ENCODE measurements around the gene MAGEA10. TPM values are rescaled to one million over a fixed set of nuclear protein-coding genes. Genes with fewer than 3 reads are reported as not detected.
"Not testable (repeated sequence)": the region's sequence is repeated elsewhere in the genome, so short reads cannot be mapped to it uniquely, and the experiment has no call there.

The MAGEA10 gene
- polyA plus RNA-seq (2013, experiment 1 of 4), result not detected
- not detected for polyA plus RNA-seq (2013, experiment 2 of 4)
- polyA plus RNA-seq (2013, experiment 3 of 4), result not detected
- polyA plus RNA-seq (2013, experiment 4 of 4), result not detected

DNA sequence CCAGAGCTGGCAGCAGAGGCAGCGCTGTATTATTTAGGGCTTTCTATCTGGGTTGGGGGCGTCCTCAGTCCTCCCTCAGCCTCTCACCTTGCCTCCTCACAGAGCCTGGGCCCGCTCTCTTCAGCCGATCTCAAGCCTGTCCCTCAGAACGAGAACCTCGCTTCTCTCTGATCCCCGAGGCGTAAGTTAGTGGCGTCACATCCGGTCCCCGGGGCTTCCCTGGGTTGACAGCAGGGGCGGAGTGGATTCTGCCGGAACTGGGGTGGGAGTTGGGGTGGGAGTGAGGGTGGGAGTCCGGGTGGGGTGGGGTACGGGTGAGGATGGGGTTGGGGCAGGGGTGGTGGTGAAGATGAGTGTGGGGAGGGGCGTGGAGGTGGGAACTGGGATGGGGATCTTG lies at the start of gene MAGEA10:
Gene MAGEA10, minus strand, starts transcription at position 190 of the 397 bp plus-strand sequence. CDS start 2,957 bp downstream, outside the sequence.
- no peaks in the 10 kb centered on the region for H3K36me3 ChIP-seq (ENCODE audit: control insufficient read depth, insufficient read depth, low read length)
- H3K4me1 ChIP-seq (ENCODE audit: control insufficient read depth, insufficient read depth, low read length), result no peaks in the 10 kb centered on the region

DNA sequence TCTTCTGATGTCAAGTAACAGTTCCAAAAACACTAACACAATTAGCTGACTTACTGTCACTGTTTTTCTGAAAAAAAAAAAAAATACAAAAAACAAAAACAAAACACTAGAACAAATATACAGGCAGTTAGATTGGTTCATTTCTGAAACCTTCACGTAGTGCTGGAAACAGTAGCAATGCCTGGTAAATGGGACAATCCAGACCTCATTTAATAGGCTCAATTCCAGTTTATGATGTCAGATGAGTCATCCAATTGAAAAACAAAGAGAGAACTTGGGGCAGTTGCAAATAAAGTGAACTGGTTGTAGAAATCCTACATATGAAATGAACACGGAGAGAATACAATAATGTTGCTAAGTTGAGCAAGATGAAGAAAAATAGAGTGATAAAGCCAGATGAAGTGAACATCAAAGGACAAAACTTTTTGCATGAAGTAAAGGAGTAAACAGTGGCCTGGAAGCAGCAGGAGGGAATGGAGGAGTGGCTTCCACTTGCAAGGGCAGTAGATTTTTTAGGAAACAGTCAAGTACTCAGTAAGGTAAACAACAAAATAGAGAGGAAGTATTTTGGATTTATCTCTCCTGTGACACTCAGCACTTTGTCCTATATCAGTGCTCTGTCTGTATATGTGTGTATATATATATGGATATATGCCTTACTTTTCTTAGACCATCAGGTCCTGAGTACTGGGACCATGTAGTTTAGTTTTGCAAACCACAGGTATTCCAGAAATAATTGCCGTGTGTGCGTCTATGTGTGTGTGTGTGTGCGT lies 39.3 kb upstream of the MAGEA10 start:
- H3K27me3 ChIP-seq (ENCODE audit: control insufficient read depth, insufficient read depth, low read length, poor library complexity, severe bottlenecking), result no peaks in the 10 kb centered on the region
- H3K36me3 ChIP-seq (ENCODE audit: control insufficient read depth, insufficient read depth, low read length), result no peaks in the 10 kb centered on the region
- H3K9me3 ChIP-seq (ENCODE audit: control insufficient read depth, low read length), result no peaks in the 10 kb centered on the region
- H3K4me1 ChIP-seq (ENCODE audit: control insufficient read depth, insufficient read depth, low read length), result no peaks in the 10 kb centered on the region
- H3K27ac ChIP-seq (ENCODE audit: insufficient read depth, low read depth, low read length, poor library complexity, severe bottlenecking), result no peak overlapping the region
- no peak overlapping the region for H3K4me3 ChIP-seq (ENCODE audit: insufficient read depth, low read depth, low read length)
- WGBS, 2 experiments, result 92 to 94% methylated on average over 4 to 5 of the region's 5 CpGs

More for the DNA sequence above, at the start of gene MAGEA10:
- Histone ChIP-seq H3K4me3 (ENCODE audit: insufficient read depth, low read depth, low read length) (no peak within 1 kb of the TSS), H3K27me3 (ENCODE audit: control insufficient read depth, insufficient read depth, low read length, poor library complexity, severe bottlenecking) (no peaks in the 10 kb centered on the region), H3K9me3 (ENCODE audit: control insufficient read depth, low read length) (no peaks in the 10 kb centered on the region), H3K27ac (ENCODE audit: insufficient read depth, low read depth, low read length, poor library complexity, severe bottlenecking) (no peak within 1 kb of the TSS)
- WGBS, 2 experiments, result 94 to 96% methylated on average over 11 to 15 of the region's 16 CpGs

DNA sequence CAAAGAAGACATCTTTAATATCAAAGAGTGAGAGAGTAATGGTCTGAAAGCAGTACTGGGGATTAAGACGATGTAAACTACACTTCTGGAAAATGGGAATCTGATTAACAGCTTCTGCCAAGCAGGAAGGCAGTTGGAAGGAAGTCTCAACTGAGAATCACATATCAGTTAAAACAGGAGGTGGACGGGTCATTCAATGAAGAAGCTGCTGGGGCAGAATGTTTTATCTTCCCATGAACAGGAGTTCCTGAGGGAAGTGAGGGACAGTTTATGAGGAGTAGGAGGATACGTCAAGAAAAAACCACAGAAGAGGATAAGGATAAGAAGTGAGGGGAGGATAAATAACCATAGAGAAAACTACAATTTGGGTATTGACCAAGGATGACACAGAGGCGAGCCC lies 38.7 kb upstream of the MAGEA10 start:
- H3K27ac ChIP-seq (ENCODE audit: insufficient read depth, low read depth, low read length, poor library complexity, severe bottlenecking), result no peak overlapping the region
- H3K27me3 ChIP-seq (ENCODE audit: control insufficient read depth, insufficient read depth, low read length, poor library complexity, severe bottlenecking), result no peaks in the 10 kb centered on the region
- WGBS, 2 experiments, result 94 to 96% methylated on average over 4 of the region's 4 CpGs
- no peak overlapping the region for H3K4me3 ChIP-seq (ENCODE audit: insufficient read depth, low read depth, low read length)
- H3K36me3 ChIP-seq (ENCODE audit: control insufficient read depth, insufficient read depth, low read length), result no peaks in the 10 kb centered on the region
- H3K4me1 ChIP-seq (ENCODE audit: control insufficient read depth, insufficient read depth, low read length), result no peaks in the 10 kb centered on the region
- H3K9me3 ChIP-seq (ENCODE audit: control insufficient read depth, low read length), result no peaks in the 10 kb centered on the region

DNA sequence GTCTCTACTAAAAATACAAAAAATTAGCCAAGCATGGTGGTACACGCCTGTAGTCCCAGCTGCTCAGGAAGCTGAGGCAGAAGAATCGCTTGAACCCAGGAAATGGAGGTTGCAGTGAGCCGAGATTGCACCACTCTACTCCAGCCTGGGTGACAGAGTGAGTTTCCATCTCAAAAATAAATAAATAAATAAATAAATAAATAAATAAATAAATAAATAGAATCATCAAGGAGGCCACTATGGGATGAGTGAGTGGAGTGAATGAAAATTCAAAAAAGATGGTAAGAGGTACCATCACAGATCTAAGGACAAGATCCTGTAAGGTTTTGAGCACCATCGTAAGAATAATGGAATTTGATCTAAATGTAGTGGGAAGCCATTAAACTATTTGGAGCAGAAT lies 37.5 kb upstream of the MAGEA10 start:
- not testable (repeated sequence) for H3K9me3 ChIP-seq (ENCODE audit: control insufficient read depth, low read length); H3K27ac ChIP-seq (ENCODE audit: insufficient read depth, low read depth, low read length, poor library complexity, severe bottlenecking); H3K36me3 ChIP-seq (ENCODE audit: control insufficient read depth, insufficient read depth, low read length); H3K27me3 ChIP-seq (ENCODE audit: control insufficient read depth, insufficient read depth, low read length, poor library complexity, severe bottlenecking); H3K4me1 ChIP-seq (ENCODE audit: control insufficient read depth, insufficient read depth, low read length); H3K4me3 ChIP-seq (ENCODE audit: insufficient read depth, low read depth, low read length)
- WGBS, 2 experiments, result 90 to 97% methylated on average over 2 to 3 of the region's 4 CpGs

DNA sequence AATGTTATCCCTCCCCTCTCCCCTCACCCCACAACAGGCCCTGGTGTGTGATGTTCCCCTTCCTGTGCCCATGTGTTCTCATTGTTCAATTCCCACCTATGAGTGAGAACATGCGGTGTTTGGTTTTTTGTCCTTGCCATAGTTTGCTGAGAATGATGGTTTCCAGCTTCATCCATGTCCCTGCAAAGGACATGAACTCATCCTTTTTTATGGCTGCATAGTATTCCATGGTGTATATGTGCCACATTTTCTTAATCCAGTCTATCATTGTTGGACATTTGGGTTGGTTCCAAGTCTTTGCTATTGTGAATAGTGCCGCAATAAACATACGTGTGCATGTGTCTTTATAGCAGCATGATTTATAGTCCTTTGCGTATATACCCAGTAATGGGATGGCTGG lies 35.5 kb upstream of the MAGEA10 start:
- no CpG with 5 or more reads among the region's 4 CpGs for WGBS, 2 experiments
- H3K4me1 ChIP-seq (ENCODE audit: control insufficient read depth, insufficient read depth, low read length); H3K4me3 ChIP-seq (ENCODE audit: insufficient read depth, low read depth, low read length); H3K27ac ChIP-seq (ENCODE audit: insufficient read depth, low read depth, low read length, poor library complexity, severe bottlenecking); H3K36me3 ChIP-seq (ENCODE audit: control insufficient read depth, insufficient read depth, low read length); H3K27me3 ChIP-seq (ENCODE audit: control insufficient read depth, insufficient read depth, low read length, poor library complexity, severe bottlenecking); H3K9me3 ChIP-seq (ENCODE audit: control insufficient read depth, low read length): not testable (repeated sequence)

DNA sequence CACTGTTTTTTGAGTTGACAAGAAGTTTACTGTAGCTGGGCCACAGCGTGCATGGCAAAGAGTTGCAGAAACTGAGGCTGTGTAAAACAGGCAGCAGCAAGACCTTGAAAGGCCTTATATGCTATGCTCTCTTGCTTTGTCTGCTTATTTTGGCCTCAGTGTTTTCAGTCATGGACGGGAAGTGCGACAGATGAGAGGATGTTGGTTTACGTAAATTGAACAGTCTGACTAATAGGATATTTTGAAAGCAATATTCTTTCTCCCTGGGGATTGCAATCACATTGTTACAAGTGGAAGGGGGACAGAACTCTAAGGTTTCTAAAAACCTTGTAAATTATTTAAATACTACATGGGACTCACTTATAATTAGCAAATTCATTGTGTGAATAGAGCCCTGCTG lies 32.2 kb upstream of the MAGEA10 start:
- H3K4me3 ChIP-seq (ENCODE audit: insufficient read depth, low read depth, low read length), result no peak overlapping the region
- H3K27me3 ChIP-seq (ENCODE audit: control insufficient read depth, insufficient read depth, low read length, poor library complexity, severe bottlenecking), result no peaks in the 10 kb centered on the region
- no peaks in the 10 kb centered on the region for H3K4me1 ChIP-seq (ENCODE audit: control insufficient read depth, insufficient read depth, low read length)
- H3K9me3 ChIP-seq (ENCODE audit: control insufficient read depth, low read length), result no peaks in the 10 kb centered on the region
- no peaks in the 10 kb centered on the region for H3K36me3 ChIP-seq (ENCODE audit: control insufficient read depth, insufficient read depth, low read length)
- 93 to 98% methylated on average over 3 to 4 of the region's 4 CpGs for WGBS, 2 experiments
- H3K27ac ChIP-seq (ENCODE audit: insufficient read depth, low read depth, low read length, poor library complexity, severe bottlenecking), result no peak overlapping the region

DNA sequence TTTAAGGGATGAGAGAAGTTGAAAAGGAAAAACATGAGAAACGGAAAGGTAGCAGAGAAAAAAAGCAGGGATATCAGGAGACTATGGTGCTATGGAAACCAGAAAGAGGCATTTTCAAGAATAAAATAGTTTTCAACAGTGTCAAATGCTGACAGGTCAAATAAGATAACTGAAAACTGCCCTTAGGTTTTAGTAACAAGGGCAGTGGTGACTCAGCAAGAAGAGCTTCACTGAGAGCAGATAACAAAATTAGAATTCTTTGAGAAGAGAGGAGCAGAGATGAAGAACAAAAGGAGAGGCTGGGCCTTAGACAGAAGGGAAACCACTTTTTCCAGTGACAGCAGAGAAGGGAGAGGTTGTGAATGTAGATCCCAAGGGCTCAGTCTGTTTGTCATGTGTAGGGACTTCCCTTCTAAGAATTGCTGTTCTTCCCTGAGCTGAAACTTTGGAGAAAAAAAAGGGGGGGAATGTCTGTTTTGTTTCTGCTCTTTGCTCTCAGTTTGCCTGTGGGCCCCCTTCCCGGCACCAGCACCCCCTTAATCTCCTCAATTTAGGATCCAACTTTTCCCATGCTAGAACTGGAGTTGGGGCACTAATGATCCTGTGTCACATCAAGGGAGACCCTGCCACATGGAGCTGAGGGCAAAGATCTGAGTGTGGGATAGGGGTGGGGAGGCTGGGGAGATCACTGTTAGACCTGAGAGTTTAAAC lies 26.8 kb upstream of the MAGEA10 start:
- Histone ChIP-seq H3K4me3 (ENCODE audit: insufficient read depth, low read depth, low read length) (no peak overlapping the region), H3K27me3 (ENCODE audit: control insufficient read depth, insufficient read depth, low read length, poor library complexity, severe bottlenecking) (no peaks in the 10 kb centered on the region), H3K27ac (ENCODE audit: insufficient read depth, low read depth, low read length, poor library complexity, severe bottlenecking) (no peak overlapping the region), H3K4me1 (ENCODE audit: control insufficient read depth, insufficient read depth, low read length) (no peaks in the 10 kb centered on the region), H3K36me3 (ENCODE audit: control insufficient read depth, insufficient read depth, low read length) (no peaks in the 10 kb centered on the region), H3K9me3 (ENCODE audit: control insufficient read depth, low read length) (no peaks in the 10 kb centered on the region)
- 91 to 96% methylated on average over 1 to 2 of the region's 2 CpGs for WGBS, 2 experiments

DNA sequence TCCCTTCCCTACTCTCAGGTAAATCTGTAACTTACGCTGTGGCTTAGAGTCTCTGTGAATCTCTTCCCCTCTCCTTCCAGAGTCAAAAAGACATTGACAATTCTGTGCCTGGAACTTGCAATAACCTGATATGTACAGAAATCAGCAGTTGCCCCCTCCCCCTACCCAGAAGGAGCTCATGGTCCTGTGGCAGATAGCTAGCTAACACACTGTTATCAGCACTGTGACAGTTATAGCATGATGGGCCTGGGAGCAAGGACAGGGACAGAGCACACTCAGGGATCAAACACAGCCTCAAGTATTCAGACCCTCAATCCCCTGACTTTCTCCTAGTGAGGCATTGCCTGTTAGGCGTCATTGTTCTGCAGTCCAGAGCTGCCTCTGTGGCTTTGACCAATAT lies 18.7 kb upstream of the MAGEA10 start:
- no peaks in the 10 kb centered on the region for H3K36me3 ChIP-seq (ENCODE audit: control insufficient read depth, insufficient read depth, low read length)
- H3K27ac ChIP-seq (ENCODE audit: insufficient read depth, low read depth, low read length, poor library complexity, severe bottlenecking), result no peak overlapping the region
- H3K4me1 ChIP-seq (ENCODE audit: control insufficient read depth, insufficient read depth, low read length), result no peaks in the 10 kb centered on the region
- no peak overlapping the region for H3K4me3 ChIP-seq (ENCODE audit: insufficient read depth, low read depth, low read length)
- 84 to 91% methylated on average over 2 of the region's 2 CpGs for WGBS, 2 experiments
- no peaks in the 10 kb centered on the region for H3K9me3 ChIP-seq (ENCODE audit: control insufficient read depth, low read length)
- H3K27me3 ChIP-seq (ENCODE audit: control insufficient read depth, insufficient read depth, low read length, poor library complexity, severe bottlenecking), result no peaks in the 10 kb centered on the region

DNA sequence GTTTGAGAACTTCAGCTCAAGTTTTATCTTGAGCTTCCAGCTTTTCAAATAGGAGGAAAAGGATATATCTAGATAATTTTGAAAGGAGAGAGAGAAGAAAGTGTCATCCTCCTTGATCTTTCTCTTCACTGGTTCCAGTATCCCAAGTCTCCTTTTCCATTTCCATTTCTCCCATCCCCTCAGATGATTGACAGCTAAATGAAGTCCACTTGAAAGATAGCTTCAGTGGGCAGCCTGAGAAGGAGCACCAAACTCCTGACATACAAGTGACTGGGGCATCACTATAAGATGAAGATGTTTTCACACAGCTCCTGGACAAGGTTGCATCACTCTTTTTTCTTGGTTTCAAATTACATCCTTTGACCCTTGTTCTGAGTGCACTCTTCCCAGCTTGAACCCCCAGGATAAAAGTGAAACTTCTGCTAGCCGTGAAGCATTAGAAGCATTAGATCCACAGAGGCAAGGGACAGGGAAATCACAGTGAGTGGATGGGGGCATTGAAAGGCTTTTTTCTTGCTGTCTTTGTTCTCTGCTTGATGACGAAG lies 17.5 kb upstream of the MAGEA10 start:
- Histone ChIP-seq H3K27me3 (ENCODE audit: control insufficient read depth, insufficient read depth, low read length, poor library complexity, severe bottlenecking) (no peaks in the 10 kb centered on the region), H3K9me3 (ENCODE audit: control insufficient read depth, low read length) (no peaks in the 10 kb centered on the region), H3K4me1 (ENCODE audit: control insufficient read depth, insufficient read depth, low read length) (no peaks in the 10 kb centered on the region), H3K4me3 (ENCODE audit: insufficient read depth, low read depth, low read length) (no peak overlapping the region), H3K36me3 (ENCODE audit: control insufficient read depth, insufficient read depth, low read length) (no peaks in the 10 kb centered on the region), H3K27ac (ENCODE audit: insufficient read depth, low read depth, low read length, poor library complexity, severe bottlenecking) (no peak overlapping the region)
- WGBS, 2 experiments, result 63 to 72% methylated on average over 1 of the region's 2 CpGs

DNA sequence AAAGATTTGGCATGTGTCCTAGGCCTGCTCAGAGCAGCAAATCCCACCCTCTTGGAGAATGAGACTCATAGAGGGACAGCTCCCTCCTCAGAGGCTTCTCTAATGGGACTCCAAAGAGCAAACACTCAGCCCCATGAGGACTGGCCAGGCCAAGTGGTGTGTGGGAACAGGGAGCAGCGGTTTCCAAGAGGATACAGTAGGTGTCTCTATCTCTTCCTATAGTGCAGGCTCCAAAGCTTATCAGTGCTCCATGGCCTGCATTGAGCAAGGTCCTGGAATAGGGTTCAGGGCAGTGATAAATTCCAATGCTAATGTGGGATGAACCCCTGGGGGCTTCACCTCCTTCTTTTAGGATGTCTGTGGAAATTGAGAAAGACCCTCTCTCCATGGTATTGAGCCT lies 15.7 kb upstream of the MAGEA10 start:
- WGBS, 2 experiments, result 81 to 100% methylated on average over 1 of the region's 1 CpG

More for the DNA sequence above, 15.7 kb upstream of the MAGEA10 start:
- Histone ChIP-seq H3K4me1 (ENCODE audit: control insufficient read depth, insufficient read depth, low read length) (no peaks in the 10 kb centered on the region), H3K9me3 (ENCODE audit: control insufficient read depth, low read length) (no peaks in the 10 kb centered on the region), H3K4me3 (ENCODE audit: insufficient read depth, low read depth, low read length) (no peak overlapping the region), H3K27ac (ENCODE audit: insufficient read depth, low read depth, low read length, poor library complexity, severe bottlenecking) (no peak overlapping the region), H3K36me3 (ENCODE audit: control insufficient read depth, insufficient read depth, low read length) (no peaks in the 10 kb centered on the region), H3K27me3 (ENCODE audit: control insufficient read depth, insufficient read depth, low read length, poor library complexity, severe bottlenecking) (no peaks in the 10 kb centered on the region)
